WTC11 (cell line): Measurements from ENCODE around the gene CEP104. TPM values are rescaled to one million over a fixed set of nuclear protein-coding genes. Genes with fewer than 3 reads are reported as not detected.

ENCODE experiments used
- ATAC-seq: fragments of 200-7000 bp; cut with Tn5 transposase; 2 replicates; pipeline ENCODE4 v1.10.0; 2021; ENCODE audit warnings: mild to moderate bottlenecking, moderate library complexity
- CTCF ChIA-PET: fragments of 300-600 bp; sonication (Branson Sonifier 250); formaldehyde crosslinking; loops from one replicate; lab custom pipeline; 2021; ENCODE audit warnings: antibody characterized with exemption; lab: Charles Lee
- POLR2A ChIA-PET: fragments of 350-600 bp; sonication (Branson Sonifier 250); formaldehyde crosslinking; loops from one replicate; lab custom pipeline; 2021; ENCODE audit warnings: antibody characterized with exemption; lab: Charles Lee
- DNase-seq: peaks from one replicate; pipeline ENCODE4 v3.0.0; 2021; ENCODE audit warnings: low spot score
- H3K27ac Mint-ChIP-seq: 2 replicates; pipeline ENCODE4 v1.8.0; 2021; ENCODE audit warnings: mixed read lengths
- H3K27me3 Mint-ChIP-seq: 2 replicates; pipeline ENCODE4 v1.8.0; 2021; ENCODE audit warnings: low read depth, mild to moderate bottlenecking, moderate library complexity, mixed read lengths
- H3K36me3 Mint-ChIP-seq: 2 replicates; pipeline ENCODE4 v1.8.0; 2021; ENCODE audit warnings: mixed read lengths
- H3K4me1 Mint-ChIP-seq: 2 replicates; pipeline ENCODE4 v1.8.0; 2022; ENCODE audit warnings: mixed read lengths
- H3K4me3 Mint-ChIP-seq: 2 replicates; pipeline ENCODE4 v1.8.0; 2021; ENCODE audit warnings: mild to moderate bottlenecking, moderate library complexity, mixed read lengths
- H3K9me3 Mint-ChIP-seq: 2 replicates; pipeline ENCODE4 v1.8.0; 2021; ENCODE audit warnings: mixed read lengths
- ATF1 ChIP-seq: sonication (generic); formaldehyde crosslinking; IDR thresholded peaks from 2 replicates; pipeline ENCODE4 v1.8.1; 2023; ENCODE audit warnings: mild to moderate bottlenecking, moderate library complexity, missing genetic modification reagents
- CREB1 ChIP-seq: sonication (generic); formaldehyde crosslinking; IDR thresholded peaks from 2 replicates; pipeline ENCODE4 v1.8.0; 2023; ENCODE audit warnings: mild to moderate bottlenecking, missing genetic modification reagents
- ETV6 ChIP-seq: sonication (generic); formaldehyde crosslinking; IDR thresholded peaks from 2 replicates; pipeline ENCODE4 v1.8.1; 2022; ENCODE audit warnings: mild to moderate bottlenecking, missing genetic modification reagents
- KAT7 ChIP-seq: sonication (generic); formaldehyde crosslinking; IDR thresholded peaks from 2 replicates; pipeline ENCODE4 v1.8.1; 2023; ENCODE audit warnings: missing genetic modification reagents, mild to moderate bottlenecking, borderline replicate concordance
- OVOL2 ChIP-seq: fragments of 250-450 bp; sonication (Bioruptor Pico); IDR thresholded peaks from 2 replicates; pipeline ENCODE4 v1.9.0; 2021; ENCODE audit warnings: mild to moderate bottlenecking, borderline replicate concordance
- PRDM15 ChIP-seq: sonication (generic); formaldehyde crosslinking; IDR thresholded peaks from 2 replicates; pipeline ENCODE4 v1.8.0; 2022; ENCODE audit warnings: missing genetic modification reagents
- PREB ChIP-seq: sonication (generic); formaldehyde crosslinking; IDR thresholded peaks from 2 replicates; pipeline ENCODE4 v1.8.1; 2022; ENCODE audit warnings: mild to moderate bottlenecking, missing genetic modification reagents, moderate library complexity, borderline replicate concordance
- RELA ChIP-seq: sonication (generic); formaldehyde crosslinking; IDR thresholded peaks from 2 replicates; pipeline ENCODE4 v1.8.1; 2022; ENCODE audit warnings: missing genetic modification reagents, mild to moderate bottlenecking, borderline replicate concordance
- SOX15 ChIP-seq: fragments of 250-450 bp; sonication (Bioruptor Pico); IDR thresholded peaks from 2 replicates; pipeline ENCODE4 v1.9.0; 2021; ENCODE audit warnings: mild to moderate bottlenecking
- ZNF232 ChIP-seq: sonication (generic); formaldehyde crosslinking; IDR thresholded peaks from 2 replicates; pipeline ENCODE4 v1.8.0; 2022; ENCODE audit warnings: mild to moderate bottlenecking, missing genetic modification reagents
- ZNF317 ChIP-seq: sonication (generic); formaldehyde crosslinking; IDR thresholded peaks from 2 replicates; pipeline ENCODE4 v1.8.1; 2023; ENCODE audit warnings: low read depth, mild to moderate bottlenecking, moderate library complexity, missing genetic modification reagents, borderline replicate concordance
- ZNF532 ChIP-seq: fragments of 250-450 bp; sonication (Bioruptor Pico); IDR thresholded peaks from 2 replicates; pipeline ENCODE4 v1.9.0; 2021; ENCODE audit warnings: mild to moderate bottlenecking, borderline replicate concordance
- total RNA-seq: library from RNA; stranded (reverse); gene quantifications from 3 replicates; pipeline ENCODE4 v1.2.3, GENCODE V29; 2021
- TF ChIP-seq, protein P1 (sequence below): sonication (generic); formaldehyde crosslinking; IDR thresholded peaks from 2 replicates; pipeline ENCODE4 v1.8.0; 2023; ENCODE audit warnings: missing genetic modification reagents
- TF ChIP-seq, protein P2 (sequence below): sonication (generic); formaldehyde crosslinking; IDR thresholded peaks from 2 replicates; pipeline ENCODE4 v1.8.0; 2022; ENCODE audit warnings: mild to moderate bottlenecking, missing genetic modification reagents
- TF ChIP-seq, protein P3 (sequence below): sonication (generic); formaldehyde crosslinking; IDR thresholded peaks from 2 replicates; pipeline ENCODE4 v1.8.0; 2022; ENCODE audit warnings: mild to moderate bottlenecking, missing genetic modification reagents

The CEP104 gene
- total RNA-seq, 1 experiment from 2014 or later: 38.0 TPM

DNA sequence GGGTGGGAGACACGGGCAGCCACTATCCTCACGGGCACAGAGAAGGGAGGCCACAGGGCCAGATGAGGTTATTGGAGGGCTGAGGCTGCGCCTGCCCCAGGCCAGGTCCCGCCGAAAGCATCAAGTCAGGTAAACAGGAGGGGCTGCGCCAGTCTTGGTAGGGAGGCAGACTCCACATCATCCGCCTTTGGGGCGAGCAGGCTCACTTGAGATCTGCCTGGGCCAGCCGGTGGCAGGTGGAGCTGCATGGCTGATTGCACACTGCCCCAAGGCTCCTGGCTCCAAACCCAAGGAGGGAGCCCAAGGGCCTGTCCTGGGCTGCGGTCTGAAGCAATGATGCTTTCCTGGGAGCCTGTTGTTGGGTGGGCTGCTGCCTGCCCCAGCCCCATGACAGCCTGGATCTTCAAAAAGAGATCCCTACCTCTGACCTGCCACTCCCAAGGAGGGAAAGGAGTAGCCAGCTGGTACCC lies 79.9 kb downstream of the CEP104 start:
- Mint-ChIP-seq H3K36me3 (peaks cover 31% of the 10 kb centered on the region), H3K27me3 (no peaks in the 10 kb centered on the region), H3K4me1 (peaks cover 15% of the 10 kb centered on the region), H3K27ac (no peak overlapping the region), H3K4me3 (no peak overlapping the region), H3K9me3 (no peaks in the 10 kb centered on the region)
- ChIA-PET CTCF (interaction anchor here (2.5 kb wide), 1 partner anchor 53 kb away, joined by 10 read pairs; no protein-coding TSS in a partner anchor), POLR2A (no interaction called here)
- DNase-seq (no peak), ATAC-seq (no peak)
- TF ChIP-seq, protein P1, sequence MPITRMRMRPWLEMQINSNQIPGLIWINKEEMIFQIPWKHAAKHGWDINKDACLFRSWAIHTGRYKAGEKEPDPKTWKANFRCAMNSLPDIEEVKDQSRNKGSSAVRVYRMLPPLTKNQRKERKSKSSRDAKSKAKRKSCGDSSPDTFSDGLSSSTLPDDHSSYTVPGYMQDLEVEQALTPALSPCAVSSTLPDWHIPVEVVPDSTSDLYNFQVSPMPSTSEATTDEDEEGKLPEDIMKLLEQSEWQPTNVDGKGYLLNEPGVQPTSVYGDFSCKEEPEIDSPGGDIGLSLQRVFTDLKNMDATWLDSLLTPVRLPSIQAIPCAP: no peak
- no peak for TF ChIP-seq KAT7 (CRISPR knock-in tag)

- CTCF ChIA-PET: interaction anchor here (0.6 to 2.2 kb wide), 25 partner anchors 9 to 162 kb away, joined by 3 to 59 read pairs (median 5); partner anchors contain the start of genes C1orf174, CEP104, DFFB and LRRC47
- Mint-ChIP-seq H3K9me3 (no peaks in the 10 kb centered on the region), H3K4me3 (no peak overlapping the region), H3K27ac (no peak overlapping the region)
- DNase-seq: no peak
- TF ChIP-seq SOX15 (no peak), ZNF232 (0 out of 2 replicates have a peak, but pooled peaks have one; percentile 26), ZNF532 (CRISPR knock-in tag) (no peak)
- TF ChIP-seq, all 79 proteins: peak for 1
- peaks cover 19% of the 10 kb centered on the region for H3K4me1 Mint-ChIP-seq
- ATAC-seq: no peak
- peaks cover 24% of the 10 kb centered on the region for H3K36me3 Mint-ChIP-seq
- POLR2A ChIA-PET: interaction anchor here (0.8 to 1.7 kb wide), 3 partner anchors 17 to 123 kb away, joined by 3 to 10 read pairs (median 5); partner anchors contain the start of genes C1orf174 and LRRC47
- H3K27me3 Mint-ChIP-seq: no peaks in the 10 kb centered on the region; the same call in 1 of the 2 replicates
Observed at GRCh38 chr1:3776231-3776961, 80.6 kb downstream of the CEP104 start.

- POLR2A ChIA-PET: interaction anchor here (0.8 to 1.7 kb wide), 3 partner anchors 18 to 124 kb away, joined by 3 to 10 read pairs (median 5); partner anchors contain the start of genes C1orf174 and LRRC47
- Mint-ChIP-seq H3K36me3 (peaks cover 16% of the 10 kb centered on the region), H3K9me3 (no peaks in the 10 kb centered on the region), H3K27ac (no peak overlapping the region), H3K4me3 (no peak overlapping the region; the same call in 1 of the 2 replicates), H3K27me3 (no peaks in the 10 kb centered on the region; the same call in none of the 2 replicates), H3K4me1 (peaks cover 22% of the 10 kb centered on the region)
- ATAC-seq (peak; percentile 12), DNase-seq (peak; percentile 64)
- CTCF ChIA-PET: interaction anchor here (0.6 to 2.2 kb wide), 28 partner anchors 9 to 978 kb away, joined by 3 to 59 read pairs (median 4); partner anchors contain the start of genes C1orf174, CEP104, DFFB and LRRC47
- TF ChIP-seq PREB (0 out of 2 replicates have a peak, but pooled peaks have one; percentile 59), KAT7 (CRISPR knock-in tag) (no peak), ATF1 (CRISPR knock-in tag) (no peak), PRDM15 (CRISPR knock-in tag) (no peak), RELA (0 out of 2 replicates have a peak, but pooled peaks have one; percentile 28), ETV6 (CRISPR knock-in tag) (peak; percentile 29; the same call in 1 of the 2 replicates), ZNF317 (no peak), OVOL2 (CRISPR knock-in tag) (no peak), CREB1 (peak; percentile 28; the same call in 1 of the 2 replicates)
- TF ChIP-seq, protein P2, sequence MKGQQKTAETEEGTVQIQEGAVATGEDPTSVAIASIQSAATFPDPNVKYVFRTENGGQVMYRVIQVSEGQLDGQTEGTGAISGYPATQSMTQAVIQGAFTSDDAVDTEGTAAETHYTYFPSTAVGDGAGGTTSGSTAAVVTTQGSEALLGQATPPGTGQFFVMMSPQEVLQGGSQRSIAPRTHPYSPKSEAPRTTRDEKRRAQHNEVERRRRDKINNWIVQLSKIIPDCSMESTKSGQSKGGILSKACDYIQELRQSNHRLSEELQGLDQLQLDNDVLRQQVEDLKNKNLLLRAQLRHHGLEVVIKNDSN: peak; percentile 50; the same call in 1 of the 2 replicates
- TF ChIP-seq, protein P3, sequence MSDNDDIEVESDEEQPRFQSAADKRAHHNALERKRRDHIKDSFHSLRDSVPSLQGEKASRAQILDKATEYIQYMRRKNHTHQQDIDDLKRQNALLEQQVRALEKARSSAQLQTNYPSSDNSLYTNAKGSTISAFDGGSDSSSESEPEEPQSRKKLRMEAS: peak; percentile 83
Observed at GRCh38 chr1:3775490-3776230, 81.4 kb downstream of the CEP104 start.
